OCI-LY1 (cell line): ENCODE data around the gene TRAPPC3.
"Not testable (repeated sequence)": the region's sequence is repeated elsewhere in the genome, so short reads cannot be mapped to it uniquely, and the experiment has no call there.

Experiments used
- H2AFZ ChIP-seq: fragments of 200-600 bp; sonication (generic), shearing (Covaris generic); 2 replicates; pipeline ENCODE4 v1.6.0; 2014; ENCODE audit warnings: antibody characterized with exemption, mild to moderate bottlenecking, low read length
- H3F3A ChIP-seq: fragments of 200-600 bp; sonication (generic), shearing (Covaris generic); 2 replicates; pipeline ENCODE4 v1.6.0; 2014; ENCODE audit warnings: mild to moderate bottlenecking, antibody characterized with exemption, low read length, moderate library complexity; ENCODE audit not compliant: insufficient read depth
- H3K27ac ChIP-seq: fragments of 200-600 bp; sonication (generic); 2 replicates; pipeline ENCODE4 v1.5.1; 2014; ENCODE audit warnings: low read length, mixed run types, mild to moderate bottlenecking, low read depth; ENCODE audit not compliant: poor library complexity, severe bottlenecking
- H3K27me3 ChIP-seq: fragments of 200-600 bp; sonication (generic); 2 replicates; pipeline ENCODE4 v1.6.0; 2014; ENCODE audit warnings: antibody characterized with exemption, mild to moderate bottlenecking, low read length, moderate library complexity; ENCODE audit not compliant: insufficient read depth
- H3K36me3 ChIP-seq: fragments of 200-600 bp; sonication (generic); 2 replicates; pipeline ENCODE4 v1.6.1; 2014; ENCODE audit warnings: mild to moderate bottlenecking, antibody characterized with exemption, low read length, moderate library complexity, mixed read lengths; ENCODE audit not compliant: insufficient read depth
- H3K4me1 ChIP-seq: fragments of 200-600 bp; sonication (generic); 2 replicates; pipeline ENCODE4 v1.5.1; 2014; ENCODE audit warnings: mild to moderate bottlenecking, low read length, moderate library complexity; ENCODE audit not compliant: insufficient read depth, severe bottlenecking
- H3K4me2 ChIP-seq: fragments of 200-600 bp; sonication (generic), shearing (Covaris generic); 2 replicates; pipeline ENCODE4 v1.6.1; 2014; ENCODE audit warnings: low read length
- H3K4me3 ChIP-seq: fragments of 200-600 bp; sonication (generic); 2 replicates; pipeline ENCODE4 v1.5.1; 2014; ENCODE audit warnings: low read length, low read depth, mild to moderate bottlenecking, mixed read lengths; ENCODE audit not compliant: poor library complexity, severe bottlenecking
- H3K79me2 ChIP-seq: fragments of 200-600 bp; shearing (Covaris generic); 2 replicates; pipeline ENCODE4 v1.6.1; 2016; ENCODE audit warnings: mixed run types, low read length, mixed read lengths; ENCODE audit not compliant: insufficient read depth
- H3K9ac ChIP-seq: fragments of 200-600 bp; sonication (generic), shearing (Covaris generic); 2 replicates; pipeline ENCODE4 v1.6.1; 2014; ENCODE audit warnings: mild to moderate bottlenecking, low read length, mixed read lengths
- H3K9me2 ChIP-seq: fragments of 200-600 bp; sonication (generic), shearing (Covaris generic); 2 replicates; pipeline ENCODE4 v1.6.1; 2014; ENCODE audit warnings: low read depth, mild to moderate bottlenecking, low read length, mixed read lengths
- H3K9me3 ChIP-seq: fragments of 200-600 bp; shearing (Covaris generic); 2 replicates; pipeline ENCODE4 v1.6.1; 2014; ENCODE audit warnings: low read length, mixed read lengths
- H4K20me1 ChIP-seq: fragments of 200-600 bp; sonication (generic), shearing (Covaris generic); 2 replicates; pipeline ENCODE4 v1.6.0; 2016; ENCODE audit warnings: mild to moderate bottlenecking, low read length; ENCODE audit not compliant: insufficient read depth
- EZH2 ChIP-seq: fragments of 200-600 bp; sonication (generic), shearing (Covaris generic); IDR thresholded peaks from 2 replicates; pipeline ENCODE4 v1.8.0; 2017; ENCODE audit warnings: borderline replicate concordance, mixed run types, mild to moderate bottlenecking, antibody characterized with exemption, low read length, moderate library complexity, mixed read lengths
- TF ChIP-seq, protein P1 (sequence below): fragments of 200-600 bp; sonication (generic), shearing (Covaris generic); IDR thresholded peaks from 2 replicates; pipeline ENCODE4 v1.5.1; 2017; ENCODE audit warnings: mild to moderate bottlenecking, antibody characterized with exemption, low read length, moderate library complexity, mixed read lengths

TRAPPC3 gene

GRCh38 chr1:36149237-36149972, at the start of gene TRAPPC3:
Gene TRAPPC3 (minus strand): TSS chr1:36149486. CDS start chr1:36149378, 108 bp downstream.
- Histone ChIP-seq H3K27ac (peak within 1 kb of the TSS; percentile 70), H3K4me1 (peaks cover 37% of the 10 kb centered on the region)
- TF ChIP-seq EZH2 = no peak
- TF ChIP-seq, protein P1, sequence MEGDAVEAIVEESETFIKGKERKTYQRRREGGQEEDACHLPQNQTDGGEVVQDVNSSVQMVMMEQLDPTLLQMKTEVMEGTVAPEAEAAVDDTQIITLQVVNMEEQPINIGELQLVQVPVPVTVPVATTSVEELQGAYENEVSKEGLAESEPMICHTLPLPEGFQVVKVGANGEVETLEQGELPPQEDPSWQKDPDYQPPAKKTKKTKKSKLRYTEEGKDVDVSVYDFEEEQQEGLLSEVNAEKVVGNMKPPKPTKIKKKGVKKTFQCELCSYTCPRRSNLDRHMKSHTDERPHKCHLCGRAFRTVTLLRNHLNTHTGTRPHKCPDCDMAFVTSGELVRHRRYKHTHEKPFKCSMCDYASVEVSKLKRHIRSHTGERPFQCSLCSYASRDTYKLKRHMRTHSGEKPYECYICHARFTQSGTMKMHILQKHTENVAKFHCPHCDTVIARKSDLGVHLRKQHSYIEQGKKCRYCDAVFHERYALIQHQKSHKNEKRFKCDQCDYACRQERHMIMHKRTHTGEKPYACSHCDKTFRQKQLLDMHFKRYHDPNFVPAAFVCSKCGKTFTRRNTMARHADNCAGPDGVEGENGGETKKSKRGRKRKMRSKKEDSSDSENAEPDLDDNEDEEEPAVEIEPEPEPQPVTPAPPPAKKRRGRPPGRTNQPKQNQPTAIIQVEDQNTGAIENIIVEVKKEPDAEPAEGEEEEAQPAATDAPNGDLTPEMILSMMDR = peak; percentile 98

DNA sequence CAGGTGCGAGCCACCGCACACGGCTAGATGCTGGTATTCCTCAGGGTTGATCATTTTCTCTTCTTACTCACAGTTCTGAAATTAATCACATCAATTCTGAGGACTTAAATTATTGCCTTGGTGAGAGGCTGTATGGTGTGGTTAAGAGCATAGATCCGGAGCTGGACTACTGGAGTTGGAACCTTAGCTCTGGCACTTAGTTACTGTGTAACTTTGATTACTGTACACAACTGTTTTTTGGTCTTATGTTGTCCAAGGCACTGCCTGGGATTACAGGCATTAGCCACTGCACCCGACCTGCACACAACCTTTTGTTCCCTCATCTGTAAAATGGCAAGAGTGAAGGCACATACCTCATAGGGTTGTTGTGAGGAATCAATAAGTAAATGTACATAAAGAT, 49.4 kb upstream of the TRAPPC3 start:
- no peaks in the 10 kb centered on the region for H4K20me1 ChIP-seq
- no peak overlapping the region for H2AFZ ChIP-seq
- peaks cover 2% of the 10 kb centered on the region; the same call in 1 of the 2 replicates for H3F3A ChIP-seq
- no peaks in the 10 kb centered on the region for H3K79me2 ChIP-seq
- no peak for TF ChIP-seq EZH2
- TF ChIP-seq, protein P1 = no peak
- no peaks in the 10 kb centered on the region for H3K36me3 ChIP-seq
- H3K4me1 ChIP-seq = peaks cover 13% of the 10 kb centered on the region
- no peaks in the 10 kb centered on the region for H3K27me3 ChIP-seq
- H3K9ac ChIP-seq = no peak overlapping the region
- H3K9me3 ChIP-seq = no peaks in the 10 kb centered on the region
- no peaks in the 10 kb centered on the region for H3K9me2 ChIP-seq
- no peak overlapping the region for H3K27ac ChIP-seq
- H3K4me2 ChIP-seq = no peak overlapping the region
- no peak overlapping the region for H3K4me3 ChIP-seq

More at GRCh38 chr1:36149237-36149972, at the start of gene TRAPPC3:
- Histone ChIP-seq H3K4me3 (peak within 1 kb of the TSS; percentile 75), H3K4me2 (peak within 1 kb of the TSS; percentile 83), H3K9me3 (no peaks in the 10 kb centered on the region), H2AFZ (peak within 1 kb of the TSS; percentile 1; the same call in 1 of the 2 replicates), H3K9me2 (no peaks in the 10 kb centered on the region), H3K9ac (peak within 1 kb of the TSS; percentile 63), H3K27me3 (no peaks in the 10 kb centered on the region), H3K79me2 (peaks cover 7% of the 10 kb centered on the region; the same call in 1 of the 2 replicates), H3K36me3 (peaks cover 13% of the 10 kb centered on the region), H4K20me1 (no peaks in the 10 kb centered on the region), H3F3A (no peaks in the 10 kb centered on the region)

GRCh38 chr1:36196805-36197204, 47.5 kb upstream of the TRAPPC3 start:
- H3K9ac ChIP-seq, H3K9me2 ChIP-seq, H3K36me3 ChIP-seq, H3K4me3 ChIP-seq, H2AFZ ChIP-seq, H3K27ac ChIP-seq, H3F3A ChIP-seq, H3K9me3 ChIP-seq, H3K27me3 ChIP-seq, H3K79me2 ChIP-seq, H3K4me2 ChIP-seq, H4K20me1 ChIP-seq: not testable (repeated sequence)
- H3K4me1 ChIP-seq = peaks cover 13% of the 10 kb centered on the region
